Measurements from ENCODE around the gene GSK3A. TPM values are rescaled to one million over a fixed set of nuclear protein-coding genes. Genes with fewer than 3 reads are reported as not detected.

GSK3A gene
- polyA plus RNA-seq, 1 donor = 71.9 TPM

DNA sequence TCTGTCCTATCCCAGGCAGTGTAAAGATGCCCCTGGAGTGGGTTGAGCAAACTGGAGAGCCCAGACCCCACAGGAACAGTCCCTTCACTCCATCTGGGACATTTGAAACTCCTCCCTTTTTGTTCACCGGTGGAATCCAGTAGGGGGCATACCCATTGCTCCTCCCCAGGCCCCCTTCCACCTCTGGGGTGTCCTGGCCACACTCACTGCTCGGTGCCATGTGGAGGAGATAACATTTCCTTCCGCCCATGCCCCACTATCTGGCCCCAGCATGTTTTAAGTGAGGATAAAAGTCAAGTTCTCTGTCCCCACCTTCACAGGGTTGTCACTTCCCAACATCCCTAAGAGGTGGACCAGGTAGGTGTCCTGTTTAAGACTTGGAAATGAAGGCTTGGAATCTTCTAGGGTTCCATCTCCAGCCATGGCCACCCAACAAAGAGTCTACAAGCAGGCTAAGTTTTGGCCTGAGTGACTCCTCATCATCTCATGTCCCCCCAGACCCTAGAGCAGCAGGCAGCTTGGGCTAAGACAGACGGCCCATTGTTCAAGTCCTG is 13.0 kb downstream of the GSK3A start:
- no peak for DNase-seq

DNA sequence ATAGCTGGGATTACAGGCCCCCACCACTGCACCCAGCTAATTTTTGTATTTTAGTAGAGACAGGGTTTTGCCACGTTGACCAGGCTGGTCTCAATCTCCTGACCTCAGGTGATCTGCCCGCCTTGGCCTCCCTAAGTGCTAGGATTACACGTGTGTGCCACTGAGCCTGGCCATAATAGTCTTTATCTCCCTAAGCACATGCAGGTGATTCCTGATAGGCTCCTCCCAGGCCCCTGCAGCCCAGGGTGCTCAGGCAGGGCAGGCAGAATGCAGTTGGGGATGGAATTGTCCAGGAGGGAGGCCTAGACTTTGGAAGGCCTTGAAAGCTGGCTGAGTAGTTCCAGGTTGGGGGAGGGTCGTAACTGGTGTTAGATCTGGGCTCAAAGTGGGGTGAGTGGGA is 13.8 kb downstream of the GSK3A start:
- no peak for DNase-seq

DNA sequence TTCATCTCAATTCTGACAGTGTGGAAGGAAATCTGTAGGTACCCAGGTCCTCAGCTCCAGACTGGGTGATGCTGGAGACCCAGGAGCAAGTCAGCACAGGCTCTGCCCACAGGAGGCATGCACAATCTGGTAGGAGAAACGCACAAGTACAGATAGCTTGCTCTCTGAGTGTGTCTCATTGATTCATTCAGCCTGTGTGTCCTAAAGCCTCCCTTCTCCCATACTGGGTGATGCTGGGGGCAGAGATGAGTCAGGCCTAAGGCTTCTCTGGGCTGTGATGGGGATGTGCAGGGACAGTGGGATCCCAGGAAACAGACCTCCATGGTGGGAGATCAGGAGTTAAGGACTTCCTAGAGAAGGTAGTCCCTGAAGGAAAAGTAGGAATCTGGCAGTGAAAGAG is 15.5 kb downstream of the GSK3A start:
- no peak for DNase-seq

DNA sequence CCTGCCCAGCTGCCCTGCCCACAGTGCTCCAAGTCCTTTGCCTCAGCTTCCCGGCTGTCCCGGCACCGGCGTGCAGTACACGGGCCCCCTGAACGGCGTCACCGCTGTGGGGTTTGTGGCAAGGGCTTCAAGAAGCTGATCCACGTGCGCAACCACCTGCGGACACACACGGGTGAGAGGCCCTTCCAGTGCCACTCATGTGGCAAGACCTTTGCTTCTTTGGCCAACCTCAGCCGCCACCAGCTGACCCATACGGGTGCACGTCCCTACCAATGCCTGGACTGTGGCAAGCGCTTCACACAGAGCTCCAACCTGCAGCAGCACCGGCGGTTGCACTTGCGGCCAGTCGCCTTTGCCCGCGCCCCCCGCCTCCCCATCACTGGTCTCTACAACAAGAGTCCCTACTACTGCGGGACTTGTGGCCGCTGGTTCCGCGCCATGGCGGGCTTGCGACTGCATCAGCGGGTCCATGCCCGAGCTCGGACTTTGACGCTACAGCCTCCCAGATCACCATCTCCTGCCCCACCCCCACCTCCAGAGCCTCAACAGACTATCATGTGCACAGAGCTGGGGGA is 16.6 kb downstream of the GSK3A start:
- DNase-seq = no peak

DNA sequence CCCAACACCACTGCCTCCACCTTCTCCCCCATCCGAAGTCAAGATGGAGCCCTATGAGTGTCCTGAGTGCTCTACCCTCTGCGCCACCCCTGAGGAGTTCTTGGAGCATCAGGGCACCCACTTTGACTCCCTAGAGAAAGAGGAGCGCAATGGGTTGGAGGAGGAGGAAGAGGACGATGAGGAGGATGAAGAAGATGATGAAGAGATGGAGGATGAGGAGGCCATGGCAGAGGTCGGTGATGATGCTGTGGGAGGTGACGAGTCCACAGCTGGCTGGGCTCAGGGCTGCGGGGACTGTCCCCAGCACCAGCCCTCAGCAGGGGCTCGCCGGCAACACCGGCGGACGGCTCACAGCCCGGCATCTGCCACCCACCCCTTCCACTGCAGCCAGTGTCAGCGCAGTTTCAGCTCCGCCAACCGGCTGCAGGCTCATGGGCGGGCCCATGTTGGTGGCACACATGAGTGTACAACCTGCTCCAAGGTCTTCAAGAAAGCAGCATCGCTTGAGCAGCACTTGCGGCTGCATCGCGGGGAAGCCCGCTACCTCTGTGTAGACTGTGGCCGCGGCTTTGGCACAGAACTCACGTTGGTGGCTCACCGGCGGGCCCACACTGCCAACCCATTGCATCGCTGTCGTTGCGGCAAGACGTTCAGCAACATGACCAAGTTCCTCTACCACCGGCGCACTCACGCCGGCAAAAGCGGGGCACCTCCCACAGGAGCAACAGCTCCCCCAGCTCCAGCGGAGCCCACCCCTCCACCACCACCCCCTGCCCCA is 17.3 kb downstream of the GSK3A start:
- DNase-seq = no peak

DNA sequence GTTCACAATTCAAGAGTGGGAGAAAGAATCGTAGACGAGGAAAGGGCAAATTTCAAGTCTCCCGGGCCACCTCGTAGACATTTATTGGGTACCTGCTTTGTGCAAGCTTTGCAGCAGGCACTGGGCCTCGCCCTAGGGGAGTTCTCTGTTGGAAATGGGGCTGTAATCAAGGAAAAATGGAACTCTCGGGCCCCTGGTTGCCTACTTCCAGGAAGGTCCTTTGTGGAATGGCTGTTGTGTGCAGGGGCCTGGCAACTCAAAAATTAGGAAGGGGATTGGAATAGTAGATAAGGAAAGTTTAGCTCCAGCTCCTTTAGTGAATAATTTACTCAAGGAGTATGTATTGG is 21.7 kb downstream of the GSK3A start:
- DNase-seq = no peak

DNA sequence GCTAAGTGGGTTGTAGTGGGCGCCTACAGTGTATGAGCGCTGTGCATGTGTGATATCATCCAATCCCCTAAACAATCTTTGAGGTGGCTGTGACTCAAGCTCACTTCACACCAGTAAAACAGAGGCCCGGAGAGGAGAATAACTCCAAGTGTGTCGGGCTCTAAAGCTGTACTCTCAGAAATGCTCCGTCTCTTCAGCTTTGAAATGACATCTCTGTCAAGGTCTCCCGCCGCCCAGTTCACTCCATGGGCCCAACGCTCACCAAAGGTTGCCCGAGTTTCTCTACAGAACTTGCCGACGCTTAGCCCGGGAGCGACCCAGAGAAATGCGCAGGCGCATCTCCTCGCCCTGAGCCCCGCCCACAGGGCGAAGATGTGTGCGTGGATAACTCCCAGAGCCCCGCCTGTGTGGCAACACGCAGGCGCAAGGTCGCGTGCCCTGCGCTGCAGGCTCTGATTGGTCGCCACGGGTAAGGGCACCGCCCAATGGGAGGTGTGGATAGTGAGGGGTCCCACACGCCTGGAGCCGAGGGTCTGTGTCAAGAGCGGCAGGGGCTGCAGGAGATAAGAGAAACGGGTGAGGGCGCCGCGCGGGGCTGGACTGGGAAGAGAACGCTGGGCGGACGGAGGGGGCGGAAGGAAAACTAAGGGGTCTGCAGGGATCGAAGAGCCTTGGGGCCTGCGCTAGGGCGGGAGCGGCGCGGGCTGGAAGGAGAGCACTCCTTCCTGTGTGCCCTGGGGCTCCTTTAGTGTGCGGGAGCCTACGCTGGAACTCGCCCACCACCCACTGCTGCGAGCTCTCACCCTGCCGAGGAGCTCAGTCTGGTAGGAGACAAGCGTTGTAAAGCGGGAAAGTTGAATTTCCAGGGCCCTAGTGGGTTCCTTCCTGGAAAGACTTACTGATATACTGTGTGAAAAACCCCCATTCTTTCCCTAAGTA is 22.3 kb downstream of the GSK3A start, which contains the start of gene ZNF526:
ZNF526 (plus strand) TSS at position 501 of the 939 bp plus-strand sequence. CDS start 4,092 bp downstream, outside the sequence.
- peak; percentile 97 for DNase-seq

DNA sequence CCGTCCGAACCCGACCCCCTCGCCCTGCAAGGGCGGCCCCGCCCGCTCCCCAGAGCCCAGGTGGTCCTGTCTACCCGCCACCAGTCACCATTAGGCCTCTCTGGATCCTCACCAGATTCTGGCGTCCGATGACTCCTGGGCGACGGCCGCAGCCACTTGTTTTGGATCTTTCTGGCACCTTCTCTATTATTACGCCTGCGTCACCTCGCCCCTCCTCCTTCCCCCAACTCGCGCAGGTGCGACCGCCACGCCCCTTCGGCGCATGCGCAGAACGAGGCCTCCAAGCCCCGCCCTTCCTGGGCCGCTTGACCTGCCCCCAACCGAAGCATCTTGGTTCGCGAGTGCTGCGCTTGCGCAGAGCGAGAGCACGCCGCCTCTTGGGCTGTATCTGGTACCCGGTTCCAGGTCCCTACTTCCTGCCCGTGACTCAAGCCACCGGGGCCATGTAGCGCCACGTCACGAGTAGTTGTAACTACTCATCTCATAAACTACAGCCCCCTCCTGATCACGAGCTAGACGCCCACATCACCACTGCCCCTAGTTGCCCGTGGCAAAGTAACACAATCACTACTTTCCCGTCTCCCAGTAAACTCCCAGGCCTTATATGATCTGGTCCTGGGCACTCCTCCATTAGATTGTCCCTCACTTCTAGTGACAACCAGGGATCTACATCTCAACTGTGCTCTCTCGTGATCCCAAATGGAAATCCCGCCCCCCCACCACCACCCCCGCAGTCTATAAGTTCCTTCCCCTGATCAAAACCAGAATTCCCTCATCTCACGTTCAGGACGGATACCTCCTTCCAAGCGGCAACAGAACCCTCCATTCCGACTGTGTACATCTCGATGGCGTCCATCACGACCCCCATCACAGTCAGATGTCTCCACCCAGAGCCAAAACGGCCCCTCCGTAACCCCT is 24.6 kb downstream of the GSK3A start, which contains the start of gene DEDD2:
DEDD2 (minus strand) TSS at position 158 of the 918 bp plus-strand sequence. CDS start 670 bp downstream, outside the sequence.
- peak; percentile 93 for DNase-seq

DNA sequence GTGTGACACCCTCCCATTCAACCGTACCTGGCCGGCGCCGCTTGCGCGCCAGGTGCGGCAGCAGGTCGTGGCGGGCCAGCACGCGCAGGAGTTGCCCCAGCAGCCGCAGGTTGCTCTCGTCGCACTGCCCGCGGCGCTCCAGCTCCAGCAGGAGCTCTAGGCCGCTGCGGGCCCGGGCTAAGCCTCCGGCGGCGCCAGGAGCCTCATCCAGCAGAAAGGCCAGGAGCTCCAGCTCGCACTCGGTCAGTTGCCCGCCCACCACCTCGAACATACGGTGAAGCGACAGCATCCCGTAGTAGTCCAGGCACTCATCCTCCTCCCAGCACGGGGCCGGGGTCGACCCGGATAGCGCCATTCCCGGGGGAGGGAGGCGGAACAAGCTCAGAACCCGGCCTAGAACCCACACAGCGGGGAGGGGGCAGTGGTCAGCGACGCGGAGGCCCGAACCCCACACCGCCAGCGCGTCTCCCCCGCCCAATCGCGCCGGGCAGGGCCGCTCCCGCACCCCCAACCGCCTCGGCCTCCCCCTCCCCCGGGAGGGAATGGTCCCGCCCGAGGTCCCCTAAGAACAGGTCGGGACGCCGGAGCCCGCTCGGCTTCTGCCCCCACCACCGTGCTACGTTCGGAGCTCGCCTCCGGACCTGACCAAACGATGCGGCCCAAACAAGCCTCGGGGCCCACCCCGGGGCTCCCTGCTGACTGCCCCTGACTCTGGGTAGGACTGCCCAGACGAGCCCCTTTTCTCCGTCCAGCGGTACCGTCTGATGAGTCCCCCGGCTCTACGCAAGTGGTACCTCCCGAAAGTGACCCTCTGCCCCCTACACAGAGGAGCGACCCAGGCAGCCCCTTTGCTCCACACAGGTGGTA is 25.5 kb downstream of the GSK3A start:
- peak; percentile 22 for DNase-seq

DNA sequence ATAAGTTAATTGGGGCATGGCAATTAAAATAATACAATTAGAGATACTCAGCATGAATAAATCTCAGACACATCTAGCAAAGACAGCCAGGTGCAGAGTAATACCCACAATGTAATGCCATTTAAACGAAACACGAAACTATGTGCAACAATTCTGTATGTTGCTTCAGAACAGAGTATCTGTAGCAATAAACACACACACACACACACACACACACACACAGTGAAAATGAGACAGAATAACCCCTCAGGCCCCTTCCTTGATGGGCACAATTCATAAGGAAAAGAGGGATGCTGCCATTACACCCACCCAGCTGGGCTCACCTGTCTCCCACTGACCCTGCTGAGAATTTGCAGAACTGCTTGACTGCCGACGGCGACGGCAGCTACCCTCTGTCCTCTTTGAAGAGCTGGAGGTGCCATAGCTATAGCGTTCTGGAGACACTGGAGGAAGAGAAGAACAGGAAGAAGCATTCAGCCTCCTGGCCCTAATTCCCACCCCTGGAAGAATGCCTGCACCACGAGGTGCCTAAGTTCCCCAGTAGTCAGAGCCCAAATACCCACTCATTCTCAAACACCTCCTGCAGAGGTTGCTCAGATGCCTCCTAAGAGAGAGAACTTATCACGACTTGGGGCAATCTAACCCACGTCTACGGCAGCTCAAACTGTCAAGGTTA is 27.5 kb downstream of the GSK3A start:
- no peak for DNase-seq

DNA sequence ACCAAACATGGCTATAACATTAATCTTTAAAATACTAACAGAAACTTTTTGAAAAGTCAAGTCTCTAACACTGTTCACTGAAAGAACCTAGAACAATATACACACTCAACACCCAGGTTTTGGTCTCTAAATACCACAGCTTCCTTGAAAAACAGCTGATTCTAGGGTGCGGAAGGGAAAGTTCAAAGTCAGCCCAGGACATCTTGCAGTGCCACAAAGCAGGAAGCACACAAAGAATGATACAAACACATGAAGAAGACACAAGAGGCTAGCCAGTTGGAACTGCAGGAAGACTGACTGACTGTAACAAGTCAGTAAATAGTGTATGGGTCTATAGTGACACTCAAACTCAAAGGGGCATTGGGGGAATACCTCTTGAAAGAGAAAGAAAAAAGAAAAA is 29.5 kb downstream of the GSK3A start:
- DNase-seq = no peak

DNA sequence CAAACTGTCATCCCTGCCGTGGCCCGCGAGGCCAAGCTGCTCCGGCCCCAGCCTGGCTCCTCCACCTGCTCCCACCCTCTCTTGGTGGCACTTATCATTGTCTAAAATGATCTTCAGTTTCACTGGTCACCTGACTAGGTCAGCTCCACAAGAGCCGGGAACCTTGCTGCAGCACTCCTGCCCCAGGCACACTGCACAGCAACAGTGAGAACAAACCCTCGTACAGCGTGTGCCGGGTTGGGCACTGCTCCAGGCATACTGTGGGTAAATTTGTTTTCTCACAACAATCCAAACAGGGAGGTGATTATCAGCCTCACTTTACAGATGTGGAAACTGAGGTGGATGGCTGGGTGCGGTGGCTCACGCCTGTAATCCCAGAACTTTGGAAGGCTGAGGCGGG is 33.8 kb downstream of the GSK3A start:
- DNase-seq = no peak

DNA sequence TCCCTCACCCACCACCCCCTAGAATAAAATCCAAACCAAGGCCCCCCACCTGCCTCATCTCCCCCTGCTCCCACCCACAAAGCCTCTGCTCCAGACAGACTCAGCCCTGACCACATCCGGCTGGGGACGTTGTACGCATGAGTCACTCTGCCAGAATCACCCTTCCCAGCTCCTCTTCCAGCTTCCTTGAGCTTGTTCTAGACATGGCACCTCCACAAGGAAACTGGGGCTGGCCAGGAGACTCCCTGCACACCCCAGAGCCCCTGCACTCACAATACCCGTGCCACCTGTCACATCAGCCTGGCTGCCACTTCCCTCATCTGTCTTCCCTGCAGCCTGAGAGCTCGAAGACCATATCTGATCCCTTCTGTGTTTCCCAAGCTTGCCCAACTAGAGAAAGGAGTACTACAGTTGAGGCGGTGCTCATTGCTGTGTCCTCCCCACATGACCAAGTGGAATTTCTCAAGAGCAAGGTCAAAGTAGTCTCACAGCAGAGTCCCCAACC is 34.6 kb downstream of the GSK3A start:
- no peak for DNase-seq

DNA sequence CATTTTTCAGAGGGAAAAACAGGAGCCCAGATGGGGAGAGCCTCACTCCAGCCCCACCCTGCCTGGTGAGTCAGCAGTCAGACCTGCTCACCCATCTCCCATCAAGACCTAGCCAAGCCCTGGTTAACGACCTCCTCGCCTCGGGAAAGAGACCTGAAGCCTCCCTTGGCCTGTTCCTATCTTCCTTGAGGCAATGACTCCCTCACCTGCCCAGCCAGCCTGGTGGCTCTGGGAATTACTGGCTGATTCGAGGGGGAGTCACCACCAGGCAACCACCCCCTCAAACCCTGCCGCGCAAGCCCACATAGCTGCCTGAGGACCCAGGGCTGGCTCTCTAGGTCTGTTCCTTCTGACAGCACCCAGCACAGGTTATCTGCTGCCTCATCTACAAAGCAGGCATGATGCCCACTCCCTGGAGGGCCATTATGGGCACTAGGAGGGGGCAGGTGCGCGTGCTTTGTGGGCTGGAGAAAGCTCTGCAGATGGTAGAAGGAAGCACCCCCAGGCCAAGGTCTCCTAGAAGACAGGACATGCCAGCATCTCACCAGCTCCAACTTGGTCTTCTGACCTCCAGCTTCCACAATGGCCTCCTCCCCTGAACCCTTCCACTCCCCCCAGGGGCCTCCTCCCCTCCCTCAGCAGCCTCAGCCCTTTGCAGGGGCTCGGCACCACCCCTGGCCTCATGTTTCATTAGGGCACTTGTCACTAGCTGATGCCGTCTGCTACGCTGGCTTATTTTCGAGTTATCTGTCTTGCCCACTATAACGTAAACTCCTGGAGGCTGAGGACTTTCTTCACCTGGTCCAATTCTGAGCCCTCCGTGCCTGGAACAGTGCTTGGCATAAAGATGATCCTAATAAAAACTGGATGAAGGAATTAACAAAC is 35.3 kb downstream of the GSK3A start:
- no peak for DNase-seq

DNA sequence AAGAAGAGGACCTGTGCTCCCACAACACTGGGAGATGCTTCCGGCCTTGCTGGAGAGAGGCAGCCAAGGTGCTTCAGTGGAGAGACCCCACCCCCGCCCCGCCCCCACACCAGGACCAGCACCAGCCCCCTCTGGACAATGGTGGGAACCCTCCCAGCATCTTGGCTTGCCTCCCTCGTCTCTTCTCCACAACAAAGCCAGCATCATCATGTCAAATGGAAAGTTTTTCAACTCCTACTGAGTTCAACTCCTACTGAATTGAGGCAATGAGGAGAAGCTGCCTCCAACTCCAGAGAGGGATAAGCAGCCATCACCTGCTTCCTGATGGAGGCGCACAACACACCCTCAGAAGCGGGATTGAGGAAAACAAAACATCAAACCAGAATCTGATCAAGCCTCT is 37.7 kb downstream of the GSK3A start:
- DNase-seq = no peak

DNA sequence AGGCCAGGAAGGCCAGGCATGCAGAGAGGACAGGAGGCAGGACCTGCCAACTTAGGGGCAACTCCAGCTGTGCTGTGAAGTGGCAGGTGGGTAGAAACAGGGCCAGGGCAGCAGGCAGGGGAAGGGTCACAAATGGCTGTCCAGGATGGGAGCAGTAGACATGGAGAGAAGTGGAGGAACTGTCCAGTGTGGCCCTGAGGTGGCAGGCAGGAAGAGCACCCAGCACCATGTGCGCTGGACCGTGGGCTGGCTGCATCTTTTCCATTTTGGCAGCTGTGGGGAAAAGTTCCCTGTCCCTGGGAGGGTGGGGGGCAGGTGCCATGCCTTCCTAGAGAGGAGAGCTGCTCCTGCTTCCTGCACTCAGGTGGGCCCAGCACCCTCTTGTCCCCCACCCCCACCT is 38.7 kb downstream of the GSK3A start:
- DNase-seq = no peak

DNA sequence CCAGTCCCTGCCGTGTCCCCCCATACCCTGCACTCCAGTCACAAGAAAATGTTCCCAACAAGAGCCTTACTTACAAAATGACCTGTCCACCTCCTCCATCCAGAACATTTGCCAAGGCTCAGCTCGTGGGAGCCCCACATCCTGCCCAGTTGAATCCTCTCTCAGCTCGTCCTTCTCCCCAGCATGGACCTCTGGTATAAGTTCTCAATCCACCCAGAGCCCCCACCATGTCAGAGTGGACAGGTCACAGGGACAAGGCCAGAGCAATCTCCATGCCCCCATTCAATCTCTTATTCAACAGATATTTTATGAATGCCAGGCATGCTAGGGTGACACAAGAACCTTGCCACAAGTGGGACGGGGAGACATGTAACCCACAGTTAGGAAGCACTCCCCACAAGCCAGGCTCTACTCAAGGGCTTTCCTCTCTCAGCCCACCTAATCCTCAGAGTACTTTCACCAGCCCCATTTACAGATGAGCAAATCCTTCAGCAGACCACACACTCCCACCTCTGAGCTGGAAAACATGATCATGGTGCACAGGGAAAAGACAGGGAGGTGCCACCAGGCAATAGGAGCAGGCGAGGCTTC is 40.0 kb downstream of the GSK3A start:
- DNase-seq = no peak
